Thyroid gland (tissue), 4 donors: ENCODE data around the gene NFYC.

Experiments
- POLR2A ChIP-seq, 2 donors: fragments of 450-650 bp; IDR thresholded peaks; one replicate each; pipeline ENCODE4 v1.6.1; 2017; ENCODE audit warnings: antibody characterized with exemption in 2 of 2, mild to moderate bottlenecking in 2 of 2, moderate library complexity in 1 of 2
- TF ChIP-seq, protein P1 (sequence below), 6 experiments: fragments of 200-600 bp in 3 of 6; fragments of 450-650 bp in 3 of 6; sonication (generic) in 3 of 6; IDR thresholded peaks; one replicate each; pipeline ENCODE4 v1.5.1; 2016 to 2019; ENCODE audit warnings: antibody characterized with exemption in 6 of 6, mild to moderate bottlenecking in 2 of 6, inconsistent platforms in 1 of 6, moderate library complexity in 1 of 6

DNA sequence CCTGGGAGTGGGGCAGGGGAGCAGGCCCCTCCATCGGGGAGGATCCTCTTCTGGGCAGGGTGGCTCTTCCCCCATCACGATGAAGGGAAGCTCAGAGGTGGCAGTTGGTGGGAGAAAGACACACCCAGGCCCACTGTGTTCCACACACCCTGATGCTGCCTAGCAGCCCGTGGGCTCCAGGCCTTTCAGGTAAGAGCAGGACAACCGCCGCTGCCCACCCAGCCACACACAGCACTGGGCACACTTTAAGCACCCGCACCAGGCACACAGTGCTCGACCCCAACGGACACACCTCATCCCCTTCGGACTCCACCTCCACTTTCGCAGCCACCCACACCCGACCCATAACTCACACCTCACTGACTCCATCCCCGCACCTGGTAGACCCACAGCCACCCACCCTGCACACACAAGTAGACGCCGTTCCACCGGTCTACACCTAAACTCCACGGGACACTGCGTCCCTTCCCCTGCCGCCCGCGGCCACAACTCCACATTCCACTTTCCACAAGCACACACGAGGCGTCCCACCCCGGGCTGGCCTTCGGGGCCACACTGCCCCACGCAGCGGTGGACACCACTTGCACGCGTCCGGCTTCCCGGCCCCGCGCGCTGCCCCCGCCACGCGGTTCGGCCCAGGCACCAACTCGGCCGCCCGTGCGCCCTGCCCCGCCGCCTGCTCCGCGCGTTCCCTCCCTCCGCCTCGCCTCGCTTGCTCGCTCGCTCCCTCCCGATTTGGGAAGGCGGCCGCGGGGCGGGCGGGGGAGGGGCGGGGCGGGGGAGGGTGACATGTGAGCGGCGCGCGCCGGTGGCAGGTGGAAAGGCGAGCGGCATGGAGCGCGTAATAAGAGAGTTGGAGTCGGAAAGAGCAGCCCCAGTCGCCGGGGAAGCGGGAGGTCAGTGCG, 91.7 kb downstream of the NFYC start, which contains the start of gene KCNQ4:
- no peak for TF ChIP-seq POLR2A (IDR thresholded peaks at IDR 0.05)
- TF ChIP-seq, protein P1, sequence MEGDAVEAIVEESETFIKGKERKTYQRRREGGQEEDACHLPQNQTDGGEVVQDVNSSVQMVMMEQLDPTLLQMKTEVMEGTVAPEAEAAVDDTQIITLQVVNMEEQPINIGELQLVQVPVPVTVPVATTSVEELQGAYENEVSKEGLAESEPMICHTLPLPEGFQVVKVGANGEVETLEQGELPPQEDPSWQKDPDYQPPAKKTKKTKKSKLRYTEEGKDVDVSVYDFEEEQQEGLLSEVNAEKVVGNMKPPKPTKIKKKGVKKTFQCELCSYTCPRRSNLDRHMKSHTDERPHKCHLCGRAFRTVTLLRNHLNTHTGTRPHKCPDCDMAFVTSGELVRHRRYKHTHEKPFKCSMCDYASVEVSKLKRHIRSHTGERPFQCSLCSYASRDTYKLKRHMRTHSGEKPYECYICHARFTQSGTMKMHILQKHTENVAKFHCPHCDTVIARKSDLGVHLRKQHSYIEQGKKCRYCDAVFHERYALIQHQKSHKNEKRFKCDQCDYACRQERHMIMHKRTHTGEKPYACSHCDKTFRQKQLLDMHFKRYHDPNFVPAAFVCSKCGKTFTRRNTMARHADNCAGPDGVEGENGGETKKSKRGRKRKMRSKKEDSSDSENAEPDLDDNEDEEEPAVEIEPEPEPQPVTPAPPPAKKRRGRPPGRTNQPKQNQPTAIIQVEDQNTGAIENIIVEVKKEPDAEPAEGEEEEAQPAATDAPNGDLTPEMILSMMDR (IDR thresholded peaks at IDR 0.05), result no peak
